Measurements from ENCODE around the gene MXRA8. TPM values are rescaled to one million over a fixed set of nuclear protein-coding genes. Genes with fewer than 3 reads are reported as not detected.

Gene MXRA8
- total RNA-seq, 1 donor: 735 TPM

GRCh38 chr1:1342061-1342562 is 16.2 kb downstream of the MXRA8 start:
- H3K27ac ChIP-seq (ENCODE audit: low read depth, low read length): no peak overlapping the region
- peaks cover 69% of the 10 kb centered on the region for H3K79me2 ChIP-seq (ENCODE audit: insufficient read depth, low read length)
- H4K20me1 ChIP-seq (ENCODE audit: insufficient read depth, low read length): peaks cover 66% of the 10 kb centered on the region
- H3K9me3 ChIP-seq (ENCODE audit: low read depth, low read length): no peaks in the 10 kb centered on the region
- TF ChIP-seq CTCF (IDR thresholded peaks at IDR 0.05; ENCODE audit: extremely low read depth, low read depth, low read length): no peak
- no peak overlapping the region for H2AFZ ChIP-seq (ENCODE audit: low read length)
- H3K4me1 ChIP-seq (ENCODE audit: insufficient read depth, low read length): peaks cover 26% of the 10 kb centered on the region
- H3K27me3 ChIP-seq (ENCODE audit: insufficient read depth, low read length): no peaks in the 10 kb centered on the region
- DNase-seq (ENCODE audit: insufficient read length, low spot score, missing footprints): no peak
- peaks cover 32% of the 10 kb centered on the region for H3K36me3 ChIP-seq (ENCODE audit: insufficient read depth, low read length)
- no peak overlapping the region for H3K4me3 ChIP-seq (ENCODE audit: insufficient read depth, low read length)
- no peak overlapping the region for H3K4me2 ChIP-seq (ENCODE audit: insufficient read depth, low read length)

DNA sequence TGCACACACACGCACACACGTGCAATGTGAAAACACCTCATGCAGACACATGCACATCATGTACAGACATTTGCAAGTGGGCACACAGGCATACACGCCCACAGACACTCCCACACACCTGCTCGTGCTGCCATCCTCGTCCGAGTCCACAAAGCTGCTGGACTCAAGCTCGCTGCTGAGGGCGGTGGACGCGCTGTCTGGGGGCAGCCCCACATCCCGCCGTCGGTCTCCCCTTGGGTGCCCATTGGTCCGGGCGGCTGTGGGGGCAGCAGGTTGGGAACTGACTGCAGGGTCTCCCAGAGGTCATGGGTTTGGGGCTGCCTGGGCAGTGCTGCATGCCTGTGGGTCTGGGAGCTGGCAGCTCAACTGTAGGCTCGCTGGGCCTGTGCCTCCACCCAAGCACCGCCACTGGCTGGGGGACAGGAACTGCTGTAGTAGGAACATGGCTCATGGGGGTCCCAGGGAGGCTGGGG is 16.8 kb downstream of the MXRA8 start:
- no peak overlapping the region for H3K4me2 ChIP-seq (ENCODE audit: insufficient read depth, low read length)
- H3K36me3 ChIP-seq (ENCODE audit: insufficient read depth, low read length): peaks cover 32% of the 10 kb centered on the region
- H3K9me3 ChIP-seq (ENCODE audit: low read depth, low read length): no peaks in the 10 kb centered on the region
- peaks cover 20% of the 10 kb centered on the region for H3K4me1 ChIP-seq (ENCODE audit: insufficient read depth, low read length)
- no peak overlapping the region for H3K27ac ChIP-seq (ENCODE audit: low read depth, low read length)
- TF ChIP-seq CTCF (IDR thresholded peaks at IDR 0.05; ENCODE audit: extremely low read depth, low read depth, low read length): no peak
- H2AFZ ChIP-seq (ENCODE audit: low read length): no peak overlapping the region
- H4K20me1 ChIP-seq (ENCODE audit: insufficient read depth, low read length): peaks cover 61% of the 10 kb centered on the region
- no peak for DNase-seq (ENCODE audit: insufficient read length, low spot score, missing footprints)
- no peak overlapping the region for H3K4me3 ChIP-seq (ENCODE audit: insufficient read depth, low read length)
- peaks cover 63% of the 10 kb centered on the region for H3K79me2 ChIP-seq (ENCODE audit: insufficient read depth, low read length)
- no peaks in the 10 kb centered on the region for H3K27me3 ChIP-seq (ENCODE audit: insufficient read depth, low read length)

DNA sequence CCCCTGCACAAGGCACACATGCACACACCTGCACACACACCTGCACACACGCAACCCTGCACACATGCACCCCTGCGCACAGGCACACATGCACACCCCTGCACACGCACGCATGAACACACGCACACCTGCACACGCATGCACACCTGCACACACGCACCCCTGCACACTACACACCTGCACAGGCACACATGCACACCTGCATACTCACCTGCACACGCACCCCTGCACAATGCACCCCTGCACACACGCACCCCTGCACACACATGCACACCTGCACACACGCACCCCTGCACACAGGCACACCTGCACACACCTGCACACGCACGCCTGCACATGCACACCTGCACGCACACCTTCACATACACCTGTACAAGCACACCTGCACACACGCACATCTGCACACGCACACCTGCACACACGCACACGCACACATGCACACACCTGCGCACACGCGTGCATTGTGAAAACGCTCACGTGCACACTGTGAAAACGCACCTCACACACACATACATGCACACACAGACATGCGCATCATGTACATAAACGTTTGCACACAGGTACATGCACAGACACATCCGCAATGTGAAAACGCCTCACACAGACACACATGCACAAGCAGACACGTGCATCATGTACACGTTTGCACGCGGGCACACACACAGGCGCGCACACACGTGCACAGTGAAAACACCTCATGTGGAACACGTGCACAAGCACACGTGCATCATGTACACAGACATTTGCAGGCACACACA is 17.4 kb downstream of the MXRA8 start:
- peaks cover 57% of the 10 kb centered on the region for H3K79me2 ChIP-seq (ENCODE audit: insufficient read depth, low read length)
- peaks cover 14% of the 10 kb centered on the region for H3K4me1 ChIP-seq (ENCODE audit: insufficient read depth, low read length)
- H3K27me3 ChIP-seq (ENCODE audit: insufficient read depth, low read length): no peaks in the 10 kb centered on the region
- H4K20me1 ChIP-seq (ENCODE audit: insufficient read depth, low read length): peaks cover 54% of the 10 kb centered on the region
- peaks cover 32% of the 10 kb centered on the region for H3K36me3 ChIP-seq (ENCODE audit: insufficient read depth, low read length)
- H3K9me3 ChIP-seq (ENCODE audit: low read depth, low read length): no peaks in the 10 kb centered on the region
- TF ChIP-seq CTCF (IDR thresholded peaks at IDR 0.05; ENCODE audit: extremely low read depth, low read depth, low read length): no peak
- DNase-seq (ENCODE audit: insufficient read length, low spot score, missing footprints): no peak
- H2AFZ ChIP-seq (ENCODE audit: low read length): no peak overlapping the region
- no peak overlapping the region for H3K4me2 ChIP-seq (ENCODE audit: insufficient read depth, low read length)
- H3K27ac ChIP-seq (ENCODE audit: low read depth, low read length): no peak overlapping the region
- H3K4me3 ChIP-seq (ENCODE audit: insufficient read depth, low read length): no peak overlapping the region

DNA sequence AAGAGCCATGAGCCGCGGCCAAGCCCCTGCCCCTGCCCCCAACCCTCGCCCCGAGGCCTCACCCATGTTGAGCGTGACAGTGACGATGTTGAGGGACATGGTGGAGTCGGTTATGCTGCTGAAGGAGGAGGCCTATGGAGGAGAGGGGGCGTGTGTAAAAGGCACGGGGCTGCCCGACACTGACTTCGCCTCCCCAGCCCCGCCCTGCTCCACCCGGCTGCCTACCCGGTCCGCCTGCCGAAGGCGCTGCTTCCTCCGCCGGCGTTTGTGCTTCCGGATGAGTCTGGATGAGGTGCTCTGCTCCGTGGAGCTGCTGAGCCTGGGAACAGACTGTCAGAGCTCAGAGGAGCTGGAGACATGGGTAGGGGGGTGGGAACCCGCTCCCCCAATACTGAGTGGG is 18.2 kb downstream of the MXRA8 start:
- H2AFZ ChIP-seq (ENCODE audit: low read length): no peak overlapping the region
- H3K27me3 ChIP-seq (ENCODE audit: insufficient read depth, low read length): no peaks in the 10 kb centered on the region
- H3K27ac ChIP-seq (ENCODE audit: low read depth, low read length): no peak overlapping the region
- H3K36me3 ChIP-seq (ENCODE audit: insufficient read depth, low read length): peaks cover 32% of the 10 kb centered on the region
- no peak overlapping the region for H3K4me2 ChIP-seq (ENCODE audit: insufficient read depth, low read length)
- peaks cover 52% of the 10 kb centered on the region for H4K20me1 ChIP-seq (ENCODE audit: insufficient read depth, low read length)
- H3K9me3 ChIP-seq (ENCODE audit: low read depth, low read length): no peaks in the 10 kb centered on the region
- H3K79me2 ChIP-seq (ENCODE audit: insufficient read depth, low read length): peaks cover 49% of the 10 kb centered on the region
- no peak for TF ChIP-seq CTCF (IDR thresholded peaks at IDR 0.05; ENCODE audit: extremely low read depth, low read depth, low read length)
- no peak overlapping the region for H3K4me3 ChIP-seq (ENCODE audit: insufficient read depth, low read length)
- no peak for DNase-seq (ENCODE audit: insufficient read length, low spot score, missing footprints)
- H3K4me1 ChIP-seq (ENCODE audit: insufficient read depth, low read length): peaks cover 6% of the 10 kb centered on the region

Data from osteoblast (primary cell).